Daoy (cell line): Measurements from ENCODE around the gene PCBP3. TPM values are rescaled to one million over a fixed set of nuclear protein-coding genes. Genes with fewer than 3 reads are reported as not detected.

Source experiments
- DNase-seq: peaks from one replicate; pipeline ENCODE4 v3.0.0-alpha.2; 2015; ENCODE audit warnings: low read depth
- total RNA-seq: library from RNA; depleted of rRNA; stranded (reverse); fragments of >200 nt; shearing (Covaris generic); gene quantifications from 2 replicates; pipeline ENCODE4 v1.2.3, GENCODE V29; 2014; rRNA removed

PCBP3 gene
- total RNA-seq, 1 experiment from 2014 or later = 2.1 TPM

- peak; percentile 4 for DNase-seq
Measured at GRCh38 chr21:45990741-45991605, 347.4 kb downstream of the PCBP3 start.

- peak; percentile 6 for DNase-seq
Measured at GRCh38 chr21:45991606-45992300, 348.2 kb downstream of the PCBP3 start.

Other genes starting within 250 kb of the PCBP3 start
- 29.5 and 38.9 TPM in 2 replicates for gene COL18A1, start 238.6 kb upstream of the PCBP3 start, total RNA-seq
- 11.7 and 16.3 TPM in 2 replicates for gene SLC19A1, start 101.3 kb upstream of the PCBP3 start, total RNA-seq